ENCODE data around the gene HEXIM1.

Gene HEXIM1

GRCh38 chr17:45172232-45172540 lies 23.9 kb downstream of the HEXIM1 start:
- no peak for DNase-seq (ENCODE audit: low read depth, low spot score)

GRCh38 chr17:45172541-45173286 lies 24.4 kb downstream of the HEXIM1 start:
- DNase-seq (ENCODE audit: low read depth, low spot score): peak; percentile 85

- no peak for DNase-seq (ENCODE audit: low read depth, low spot score)
Observed at GRCh38 chr17:45175759-45176115, 27.5 kb downstream of the HEXIM1 start.

- no peak for DNase-seq (ENCODE audit: low read depth, low spot score)
Observed at GRCh38 chr17:45177563-45177962, 29.3 kb downstream of the HEXIM1 start.

GRCh38 chr17:45184144-45184543 lies 35.9 kb downstream of the HEXIM1 start:
- peak; percentile 23 for DNase-seq (ENCODE audit: low read depth, low spot score)

GRCh38 chr17:45186801-45187354 lies 38.6 kb downstream of the HEXIM1 start:
- no peak for DNase-seq (ENCODE audit: low read depth, low spot score)

- DNase-seq (ENCODE audit: low read depth, low spot score): no peak
Observed at GRCh38 chr17:45189009-45189408, 40.7 kb downstream of the HEXIM1 start.

GRCh38 chr17:45190503-45191255 lies 42.4 kb downstream of the HEXIM1 start:
- no peak for DNase-seq (ENCODE audit: low read depth, low spot score)

- DNase-seq (ENCODE audit: low read depth, low spot score): no peak
Observed at GRCh38 chr17:45195424-45195823, 47.1 kb downstream of the HEXIM1 start.

- DNase-seq (ENCODE audit: low read depth, low spot score): no peak
Observed at GRCh38 chr17:45197108-45197507, 48.8 kb downstream of the HEXIM1 start.

- DNase-seq (ENCODE audit: low read depth, low spot score): peak; percentile 96
Observed at GRCh38 chr17:45197555-45198334, 49.5 kb downstream of the HEXIM1 start.

GRCh38 chr17:45200701-45201100 lies 52.4 kb downstream of the HEXIM1 start:
- no peak for DNase-seq (ENCODE audit: low read depth, low spot score)

- no peak for DNase-seq (ENCODE audit: low read depth, low spot score)
Observed at GRCh38 chr17:45201457-45201856, 53.2 kb downstream of the HEXIM1 start.

Data from astrocyte of the hippocampus (primary cell).